H1 (cell line): Measurements from ENCODE around the gene MYL11. TPM values are rescaled to one million over a fixed set of nuclear protein-coding genes. Genes with fewer than 3 reads are reported as not detected.

Experiments
- CTCF ChIA-PET: fragments of 300-600 bp; sonication (Branson Sonifier 250); formaldehyde crosslinking; loops from one replicate; lab custom pipeline; 2021; ENCODE audit not compliant: partially characterized antibody; lab: Charles Lee
- POLR2A ChIA-PET: fragments of 300-600 bp; sonication (Branson Sonifier 250); formaldehyde crosslinking; loops from one replicate; lab custom pipeline; 2021; ENCODE audit warnings: inconsistent platforms; ENCODE audit not compliant: partially characterized antibody; lab: Charles Lee
- DNase-seq, 2 experiments: peaks; one replicate each; pipeline versions ENCODE4 v3.0.0 to v3.0.0-alpha.2; 2010 to 2022; ENCODE audit warnings: low spot score in 2 of 2, low read depth in 1 of 2, mixed read lengths in 1 of 2
- FAIRE-seq: peaks from 2 replicates; lab custom pipeline; 2011; peaks lifted over from hg19 to GRCh38; lab: Jason Lieb, UNC
- H2AFZ ChIP-seq: 2 replicates; pipeline ENCODE4 v1.8.1; 2012; ENCODE audit warnings: low read length, inconsistent platforms
- H2AK5ac ChIP-seq: 2 replicates; pipeline ENCODE4 v1.6.1; 2013; ENCODE audit warnings: low read depth, low read length
- H2BK120ac ChIP-seq: replicated peaks from 2 replicates; pipeline ENCODE3; 2013; ENCODE audit warnings: low read depth, low read length, inconsistent platforms
- H2BK12ac ChIP-seq: 2 replicates; pipeline ENCODE4 v1.6.1; 2013; ENCODE audit warnings: low read depth, low read length
- H2BK15ac ChIP-seq: 2 replicates; pipeline ENCODE4 v1.6.1; 2013; ENCODE audit warnings: low read length
- H2BK20ac ChIP-seq: 2 replicates; pipeline ENCODE4 v1.6.1; 2013; ENCODE audit warnings: low read length
- H2BK5ac ChIP-seq: 2 replicates; pipeline ENCODE4 v1.6.1; 2013; ENCODE audit warnings: low read depth, low read length
- H3K14ac ChIP-seq: 2 replicates; pipeline ENCODE4 v1.6.1; 2013; ENCODE audit warnings: inconsistent platforms; ENCODE audit not compliant: insufficient read length
- H3K18ac ChIP-seq: 2 replicates; pipeline ENCODE4 v1.6.1; 2013; ENCODE audit warnings: low read length; ENCODE audit errors: extremely low read depth
- H3K23ac ChIP-seq: 2 replicates; pipeline ENCODE4 v1.6.1; 2013; ENCODE audit warnings: inconsistent platforms; ENCODE audit not compliant: insufficient read length
- H3K23me2 ChIP-seq: 2 replicates; pipeline ENCODE4 v1.6.1; 2013; ENCODE audit warnings: low read depth, low read length
- H3K27ac ChIP-seq: 2 replicates; pipeline ENCODE4 v1.6.1; 2011; ENCODE audit warnings: low read depth, low read length, inconsistent platforms
- H3K27me3 ChIP-seq, 4 experiments: replicated peaks in 1 of 4; 1 replicate in 1 of 4; 2 replicates in 3 of 4; pipeline versions ENCODE4 v1.6.1 to v1.8.1; 2011 to 2013; ENCODE audit warnings: low read length in 3 of 4, mild to moderate bottlenecking in 3 of 4, inconsistent platforms in 2 of 4, mixed read lengths in 2 of 4, moderate library complexity in 1 of 4; ENCODE audit not compliant: control insufficient read depth in 3 of 4, insufficient read depth in 3 of 4; ENCODE audit errors: extremely low read depth in 1 of 4
- H3K36me3 ChIP-seq, 4 experiments: 2 replicates each; pipeline versions ENCODE4 v1.6.1 to v1.8.1; 2011 to 2013; ENCODE audit warnings: mild to moderate bottlenecking in 4 of 4, low read length in 3 of 4, moderate library complexity in 2 of 4, control low read depth in 1 of 4, inconsistent platforms in 1 of 4; ENCODE audit not compliant: insufficient read depth in 4 of 4, control insufficient read depth in 2 of 4
- H3K4ac ChIP-seq: replicated peaks from 2 replicates; pipeline ENCODE3; 2013; ENCODE audit warnings: low read length, low read depth, mixed read lengths, inconsistent platforms; ENCODE audit not compliant: insufficient read length
- H3K4me1 ChIP-seq, 4 experiments: replicated peaks in 1 of 4; 1 replicate in 1 of 4; 2 replicates in 3 of 4; pipeline versions ENCODE4 v1.6.1 to v1.8.1; 2011 to 2013; ENCODE audit warnings: low read length in 3 of 4, inconsistent platforms in 2 of 4, mixed read lengths in 1 of 4; ENCODE audit not compliant: insufficient read depth in 4 of 4, control insufficient read depth in 3 of 4
- H3K4me2 ChIP-seq, 2 experiments: 2 replicates each; pipeline versions ENCODE4 v1.6.1 to v1.8.1; 2011 to 2013; ENCODE audit warnings: low read depth in 2 of 2, low read length in 2 of 2, control low read depth in 1 of 2, inconsistent platforms in 1 of 2, mild to moderate bottlenecking in 1 of 2; ENCODE audit not compliant: insufficient read depth in 1 of 2
- H3K4me3 ChIP-seq, 4 experiments: fragments of 200-600, 300-600 bp in 1 of 4; sonication (generic), shearing (Covaris generic), sonication (Bioruptor Twin) in 1 of 4; 2 replicates each; pipeline versions ENCODE4 v1.5.1 to v1.8.1; 2011 to 2016; ENCODE audit warnings: low read length in 4 of 4, low read depth in 3 of 4, control low read depth in 2 of 4, inconsistent platforms in 2 of 4, mild to moderate bottlenecking in 2 of 4, mixed read lengths in 1 of 4, moderate library complexity in 1 of 4; ENCODE audit not compliant: insufficient read depth in 2 of 4; ENCODE audit errors: extremely low read depth in 1 of 4
- H3K56ac ChIP-seq: replicated peaks from 2 replicates; pipeline ENCODE3; 2013; ENCODE audit warnings: low read depth, mild to moderate bottlenecking, mixed read lengths, low read length, inconsistent platforms; ENCODE audit not compliant: insufficient read length
- H3K79me1 ChIP-seq: 2 replicates; pipeline ENCODE4 v1.6.1; 2013; ENCODE audit warnings: low read depth, low read length, control low read depth
- H3K79me2 ChIP-seq, 2 experiments: 2 replicates each; pipeline versions ENCODE4 v1.6.1 to v1.8.1; 2012 to 2013; ENCODE audit warnings: low read length in 2 of 2, mild to moderate bottlenecking in 2 of 2, inconsistent platforms in 1 of 2; ENCODE audit not compliant: insufficient read depth in 2 of 2, control insufficient read depth in 1 of 2
- H3K9ac ChIP-seq, 4 experiments: replicated peaks in 1 of 4; 1 replicate in 1 of 4; 2 replicates in 3 of 4; pipeline versions ENCODE4 v1.6.1 to v1.8.1; 2011 to 2013; ENCODE audit warnings: low read depth in 3 of 4, low read length in 3 of 4, control low read depth in 2 of 4, mild to moderate bottlenecking in 2 of 4, moderate library complexity in 2 of 4, inconsistent platforms in 1 of 4; ENCODE audit errors: extremely low read depth in 1 of 4
- H3K9me3 ChIP-seq, 2 experiments: 2 replicates each; pipeline versions ENCODE4 v1.6.1 to v1.8.1; 2012 to 2013; ENCODE audit warnings: mild to moderate bottlenecking in 2 of 2, moderate library complexity in 2 of 2, control low read depth in 1 of 2, inconsistent platforms in 1 of 2, low read depth in 1 of 2, low read length in 1 of 2, mixed read lengths in 1 of 2; ENCODE audit not compliant: insufficient read depth in 2 of 2
- H4K20me1 ChIP-seq, 2 experiments: replicated peaks in 1 of 2; 2 replicates each; pipeline versions ENCODE3 to v1.8.1; 2011 to 2013; ENCODE audit warnings: inconsistent platforms in 2 of 2, low read length in 2 of 2, mild to moderate bottlenecking in 1 of 2; ENCODE audit not compliant: insufficient read depth in 2 of 2, control insufficient read depth in 1 of 2
- H4K5ac ChIP-seq: 2 replicates; pipeline ENCODE4 v1.6.1; 2013; ENCODE audit warnings: low read length, low read depth, mixed read lengths, inconsistent platforms; ENCODE audit not compliant: insufficient read length
- H4K8ac ChIP-seq: 2 replicates; pipeline ENCODE4 v1.8.0; 2013; ENCODE audit warnings: mild to moderate bottlenecking, moderate library complexity, low read length, inconsistent platforms; ENCODE audit not compliant: insufficient read depth; ENCODE audit errors: extremely low read depth
- H4K91ac ChIP-seq: replicated peaks from 2 replicates; pipeline ENCODE3; 2013; ENCODE audit warnings: low read length, mixed read lengths, inconsistent platforms; ENCODE audit not compliant: insufficient read length
- TBP ChIP-seq: IDR thresholded peaks from 2 replicates; pipeline ENCODE4 v1.6.1; 2011; ENCODE audit warnings: low read depth, low read length, improper control_type of control experiment
- TCF12 ChIP-seq: IDR thresholded peaks from 2 replicates; pipeline ENCODE4 v1.6.1; 2011; ENCODE audit warnings: low read depth, mild to moderate bottlenecking, low read length
- WGBS, 2 experiments: shearing (Covaris generic) in 1 of 2; methylation state at CpG; one replicate each; pipeline versions ENCODE4 v1.1.6 to v1.1.7; 2013 to 2015; ENCODE audit warnings: low lambda C conversion rate in 2 of 2, mixed read lengths in 2 of 2, inconsistent platforms in 1 of 2, low coverage in 1 of 2, missing lambda C conversion rate in 1 of 2; ENCODE audit not compliant: insufficient replicate concordance in 2 of 2, insufficient coverage in 1 of 2, insufficient read length in 1 of 2; ENCODE audit errors: extremely low coverage in 1 of 2, missing lambda C conversion rate in 1 of 2; 5-methylcytosine and 5-hydroxymethylcytosine counted together
- polyA plus RNA-seq, 7 experiments: library from polyadenylated mRNA; depleted of rRNA in 3 of 7; stranded (reverse) in 5 of 7; unstranded in 2 of 7; fragments of >200 nt in 5 of 7; fragments of 200-250 nt in 2 of 7; gene quantifications; 1 replicate in 5 of 7; 2 replicates in 1 of 7; 4 replicates in 1 of 7; pipeline versions ENCODE4 v1.2.1 to v1.2.3, GENCODE V29; 2011 to 2013; ENCODE audit warnings: missing spikeins in 2 of 7, mixed read lengths in 2 of 7
- total RNA-seq: library from RNA; stranded (reverse); fragmentation: NEBNext Ultra II Directional; extraction: Animal tissue kit (Norgen Biotek cat#: 25700); gene quantifications from 2 replicates; pipeline ENCODE4 v1.2.1, GENCODE V29; 2021

The MYL11 gene
- total and polyA plus RNA-seq, 2 of the 8 experiments (the other 6 are each of a cell fraction or from before 2014, with no cell fraction given), result 1.2 to 1.4 TPM

GRCh38 chr16:30358577-30358936 is 16.0 kb upstream of the MYL11 start:
- Histone ChIP-seq H2BK15ac (no peak overlapping the region), H2BK5ac (no peak overlapping the region), H3K56ac (no peak overlapping the region), H2AFZ (no peak overlapping the region), H3K4me1 (peaks cover 0 to 12% (median 6%) of the 10 kb centered on the region in 4 experiments; a peak in 5 of 7 replicates), H3K9ac (no peak overlapping the region), H3K79me1 (no peaks in the 10 kb centered on the region; the same call in 1 of the 2 replicates), H2AK5ac (no peak overlapping the region), H3K27me3 (no peaks in the 10 kb centered on the region), H2BK120ac (no peak overlapping the region), H2BK12ac (no peak overlapping the region), H4K8ac (no peak overlapping the region), H3K4me2 (no peak overlapping the region), H3K4me3 (no peak overlapping the region), H4K20me1 (peaks cover 0 to 13% of the 10 kb centered on the region in 2 experiments), H4K91ac (no peak overlapping the region), H2BK20ac (no peak overlapping the region), H3K14ac (no peak overlapping the region), H3K9me3 (no peaks in the 10 kb centered on the region), H3K79me2 (peaks cover 0 to 14% of the 10 kb centered on the region in 2 experiments; a peak in 2 of 4 replicates), H3K23me2 (peaks cover 11% of the 10 kb centered on the region), H3K27ac (no peak overlapping the region), H3K4ac (no peak overlapping the region), H3K23ac (no peak overlapping the region), H4K5ac (no peak overlapping the region), H3K18ac (no peak overlapping the region), H3K36me3 (peaks cover 1 to 4% (median 3%) of the 10 kb centered on the region in 4 experiments; a peak in 5 of 8 replicates)
- TF ChIP-seq TBP (no peak), TCF12 (no peak)
- no peak for DNase-seq
- no peak for FAIRE-seq
- WGBS, 2 experiments, result 94% methylated on average over 9 of the region's 9 CpGs; no CpG with 5 or more reads in 1 of the 2 experiments
- ChIA-PET CTCF (interaction anchor here (1.3 to 3.2 kb wide), 6 partner anchors 11 to 59 kb away, joined by 3 to 11 read pairs (median 4); partner anchors contain the start of gene ZNF48), POLR2A (interaction anchor here (1.4 to 7.9 kb wide), 4 partner anchors 11 to 40 kb away, joined by 5 to 79 read pairs (median 21); partner anchors contain the start of gene TBC1D10B)
